Tibial nerve (tissue), 3 donors: ENCODE results near the gene BRMS1.

Source experiments
- CTCF ChIP-seq, 5 experiments: fragments of 200-600 bp in 3 of 5; fragments of 450-650 bp in 2 of 5; sonication (generic) in 3 of 5; IDR thresholded peaks; one replicate each; pipeline ENCODE4 v1.5.1; 2016 to 2019; ENCODE audit warnings: antibody characterized with exemption in 5 of 5, mild to moderate bottlenecking in 3 of 5, moderate library complexity in 2 of 5
- POLR2A ChIP-seq, 2 donors: fragments of 450-650 bp; IDR thresholded peaks; one replicate each; pipeline ENCODE4 v1.6.1; 2017; ENCODE audit warnings: antibody characterized with exemption in 2 of 2, mild to moderate bottlenecking in 2 of 2, moderate library complexity in 2 of 2

GRCh38 chr11:66371627-66372415 is 26.9 kb upstream of the BRMS1 start, which contains the start of gene SLC29A2:
- TF ChIP-seq CTCF (IDR thresholded peaks at IDR 0.05) (no peak), POLR2A (IDR thresholded peaks at IDR 0.05) (no peak)
